ENCODE data around the gene ATXN1.
"Not testable (repeated sequence)": the region's sequence is repeated elsewhere in the genome, so short reads cannot be mapped to it uniquely, and the experiment has no call there.

The ATXN1 gene

GRCh38 chr6:16427124-16427523 is 334.1 kb downstream of the ATXN1 start:
- no peak for FAIRE-seq

- no peak for FAIRE-seq
Measured at GRCh38 chr6:16425881-16426615, 335.2 kb downstream of the ATXN1 start.

GRCh38 chr6:16421462-16421960 is 339.7 kb downstream of the ATXN1 start:
- FAIRE-seq = no peak

GRCh38 chr6:16420715-16421461 is 340.4 kb downstream of the ATXN1 start:
- FAIRE-seq = no peak

GRCh38 chr6:16420337-16420714 is 340.9 kb downstream of the ATXN1 start:
- no peak for FAIRE-seq

- FAIRE-seq = no peak
Measured at GRCh38 chr6:16419636-16420336, 341.5 kb downstream of the ATXN1 start.

- FAIRE-seq = no peak
Measured at GRCh38 chr6:16418151-16418550, 343.1 kb downstream of the ATXN1 start.

- FAIRE-seq = no peak
Measured at GRCh38 chr6:16415677-16416076, 345.6 kb downstream of the ATXN1 start.

GRCh38 chr6:16414205-16414604 is 347.1 kb downstream of the ATXN1 start:
- FAIRE-seq = no peak

- FAIRE-seq = no peak
Measured at GRCh38 chr6:16413399-16413798, 347.9 kb downstream of the ATXN1 start.

- no peak for FAIRE-seq
Measured at GRCh38 chr6:16412982-16413381, 348.3 kb downstream of the ATXN1 start.

GRCh38 chr6:16412171-16412570 is 349.1 kb downstream of the ATXN1 start:
- FAIRE-seq = no peak

GRCh38 chr6:16409531-16410441 is 351.5 kb downstream of the ATXN1 start:
- FAIRE-seq = no peak

GRCh38 chr6:16408766-16409165 is 352.5 kb downstream of the ATXN1 start:
- FAIRE-seq = no peak

GRCh38 chr6:16406966-16407365 is 354.3 kb downstream of the ATXN1 start:
- FAIRE-seq = no peak

GRCh38 chr6:16406538-16406937 is 354.7 kb downstream of the ATXN1 start:
- FAIRE-seq = not testable (repeated sequence)

- no peak for FAIRE-seq
Measured at GRCh38 chr6:16405375-16405774, 355.9 kb downstream of the ATXN1 start.

GRCh38 chr6:16404456-16404855 is 356.8 kb downstream of the ATXN1 start:
- FAIRE-seq = no peak

GRCh38 chr6:16403831-16404230 is 357.4 kb downstream of the ATXN1 start:
- FAIRE-seq = no peak

- no peak for FAIRE-seq
Measured at GRCh38 chr6:16402581-16402900, 358.7 kb downstream of the ATXN1 start.

- no peak for FAIRE-seq
Measured at GRCh38 chr6:16400248-16400760, 361.0 kb downstream of the ATXN1 start.

GRCh38 chr6:16399695-16400094 is 361.6 kb downstream of the ATXN1 start:
- no peak for FAIRE-seq
